Muscle of back (tissue), 11 donors: ENCODE measurements around the gene IL17RC. TPM values are rescaled to one million over a fixed set of nuclear protein-coding genes. Genes with fewer than 3 reads are reported as not detected.
"Not testable (repeated sequence)": the region's sequence is repeated elsewhere in the genome, so short reads cannot be mapped to it uniquely, and the experiment has no call there.

Experiments
- DNase-seq, 3 donors: peaks; one replicate each; pipeline versions ENCODE4 v3.0.0 to v3.0.0-alpha.2; 2013
- polyA plus RNA-seq, 10 donors: library from polyadenylated mRNA; unstranded; fragments of 120-200 nt; gene quantifications; one replicate each; pipeline ENCODE4 v1.2.1, GENCODE V29; 2013; ENCODE audit not compliant: insufficient read length in 10 of 10

Gene IL17RC
- polyA plus RNA-seq, 10 donors, result 15.2 to 37.4 (median 22.1) TPM

DNA sequence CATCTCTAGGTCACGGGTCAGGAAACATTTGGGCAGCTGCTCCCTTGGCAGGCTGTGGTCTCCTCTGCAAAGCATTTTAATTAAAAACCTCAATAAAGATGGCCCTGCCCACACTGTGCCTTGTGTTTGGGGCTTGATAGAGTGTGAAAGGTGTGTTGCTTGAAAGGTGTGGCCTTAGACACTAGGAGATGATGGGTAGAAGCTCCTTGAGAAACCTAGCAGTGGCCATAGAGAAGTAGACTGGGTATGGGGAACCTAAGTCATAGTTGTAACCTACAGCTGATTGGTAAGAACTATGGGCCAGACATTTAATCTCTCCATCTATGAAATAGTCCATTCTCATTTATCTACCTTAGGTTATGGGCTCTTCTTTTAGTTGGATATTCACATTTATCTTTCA lies 23.2 kb upstream of the IL17RC start:
- DNase-seq, result no peak

DNA sequence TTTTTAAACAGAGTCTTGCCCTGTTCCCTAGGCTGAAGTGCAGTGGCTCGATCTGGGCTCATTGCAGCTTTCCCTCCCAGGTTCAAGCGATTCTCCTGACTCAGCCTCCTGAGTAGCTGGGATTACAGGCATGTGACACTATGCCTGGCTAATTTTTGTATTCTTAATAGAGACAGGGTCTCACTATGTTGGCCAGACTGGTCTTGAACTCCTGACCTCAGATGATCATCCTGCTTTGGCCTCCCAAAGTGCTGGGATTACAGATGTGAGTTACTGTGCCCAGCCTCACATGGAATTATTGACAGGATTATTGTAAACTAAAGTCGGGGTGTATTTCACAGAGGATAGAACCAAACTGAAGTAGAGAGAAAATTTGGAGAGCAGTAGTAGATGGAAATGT lies 21.2 kb upstream of the IL17RC start:
- DNase-seq, result not testable (repeated sequence)

DNA sequence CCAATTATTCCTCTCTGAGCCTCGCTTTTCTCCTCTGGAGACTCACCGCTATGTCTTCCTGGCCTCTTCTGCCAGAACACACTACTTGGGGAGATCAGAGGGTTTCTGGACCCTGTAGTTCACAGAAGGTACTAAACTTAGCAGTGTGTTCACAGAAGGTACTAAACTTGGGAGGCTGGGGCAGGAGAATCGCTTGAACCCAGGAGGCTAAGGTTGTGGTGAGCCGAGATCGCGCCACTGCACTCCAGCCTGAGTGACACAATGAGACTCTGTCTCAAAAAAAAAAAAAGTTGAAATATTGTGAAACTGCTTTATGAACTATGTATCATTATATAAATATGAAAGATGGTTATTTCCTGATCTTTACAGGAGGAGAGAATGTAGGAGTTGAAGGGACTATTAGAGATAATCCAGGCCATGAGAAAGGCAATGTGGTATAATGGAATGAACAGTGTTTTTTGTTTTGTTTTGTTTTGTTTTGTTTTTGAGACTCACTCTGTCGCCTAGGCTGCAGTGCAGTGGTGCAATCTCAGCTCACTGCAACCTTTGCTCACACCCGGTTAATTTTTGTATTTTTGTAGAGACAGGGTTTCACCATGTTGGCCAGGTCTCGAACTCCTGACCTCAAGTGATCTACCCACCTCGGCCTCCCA lies 20.0 kb upstream of the IL17RC start:
- DNase-seq, result not testable (repeated sequence)

DNA sequence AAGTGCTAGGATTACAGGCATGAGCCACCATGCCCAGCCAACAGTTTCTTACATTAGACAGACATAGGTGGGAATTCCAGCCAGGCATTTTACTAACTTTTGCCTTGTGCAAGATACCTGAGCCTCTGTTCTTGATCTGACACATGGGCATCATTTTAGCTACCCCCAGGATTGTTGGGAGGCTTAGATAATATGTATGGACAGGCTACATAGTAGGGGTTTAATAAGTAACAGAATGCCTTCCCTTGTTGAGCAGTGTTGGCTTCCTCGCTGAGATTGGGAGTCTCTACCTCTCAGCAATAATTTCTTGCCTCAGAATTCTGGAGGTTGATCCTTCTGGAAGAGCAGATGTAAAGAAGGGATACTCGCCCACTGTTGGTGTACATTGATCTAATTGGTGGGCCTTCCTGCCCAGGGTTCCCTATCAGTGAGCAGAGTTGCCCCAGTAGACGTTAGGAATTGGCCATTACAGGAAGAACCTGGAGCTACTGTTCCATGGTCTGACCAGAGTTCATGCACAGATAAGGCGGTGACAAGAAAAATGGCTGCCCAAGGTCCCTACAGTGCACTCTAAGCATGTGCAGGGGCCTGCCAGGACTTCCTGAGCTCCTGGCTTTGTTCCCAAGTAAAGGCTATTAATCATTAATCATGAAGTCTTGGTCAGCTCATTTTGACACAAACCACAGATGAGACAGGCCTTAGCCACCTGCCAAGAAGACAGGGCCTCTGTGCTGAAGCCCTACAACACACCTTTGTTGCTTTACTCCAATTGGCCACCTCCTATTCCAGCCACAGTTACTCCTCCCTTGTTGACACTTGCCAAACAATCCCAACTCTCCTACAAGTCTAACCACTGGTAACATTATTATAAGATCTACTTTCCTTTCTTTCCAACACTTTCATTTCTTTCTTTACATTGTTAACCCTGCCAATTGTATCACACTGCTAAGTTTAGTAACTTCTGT lies 19.2 kb upstream of the IL17RC start:
- no peak for DNase-seq

DNA sequence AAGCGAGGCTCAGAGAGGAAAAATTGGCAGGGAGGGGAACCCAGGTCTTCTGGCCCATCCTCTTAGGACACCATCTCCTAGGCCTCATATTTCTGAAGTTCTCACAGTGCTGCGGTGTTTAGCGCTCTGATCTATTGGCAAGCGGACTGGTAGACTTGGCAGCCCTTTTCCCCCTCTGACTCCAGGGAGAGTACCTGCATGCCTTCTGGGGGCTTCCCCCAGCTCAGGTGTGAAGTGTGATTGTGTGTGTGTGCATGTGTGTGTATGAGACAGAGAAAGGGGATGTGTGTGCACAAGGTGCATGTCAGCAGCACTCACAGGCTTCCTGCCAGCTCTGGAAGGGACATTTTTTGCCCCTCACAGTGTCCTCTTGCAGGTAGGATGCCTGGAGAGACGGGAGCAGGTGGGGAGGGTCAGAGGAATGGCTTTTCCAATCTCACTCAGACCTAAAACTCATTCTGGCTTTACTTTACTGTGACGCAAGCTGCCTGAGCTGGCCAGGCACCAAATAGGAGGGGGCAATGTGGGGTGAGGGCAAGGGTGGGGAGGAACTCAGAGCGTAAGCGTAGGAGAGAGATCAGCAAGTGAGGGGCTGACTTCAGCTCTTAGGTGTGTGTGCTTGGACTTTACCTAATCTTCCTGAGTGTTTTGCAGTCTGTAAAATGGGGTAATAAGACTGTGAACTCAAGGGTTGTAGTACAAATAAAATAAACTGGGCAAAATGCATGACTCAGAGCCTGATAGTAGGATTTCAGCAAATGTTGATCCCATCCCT lies 18.2 kb upstream of the IL17RC start:
- DNase-seq, result no peak

DNA sequence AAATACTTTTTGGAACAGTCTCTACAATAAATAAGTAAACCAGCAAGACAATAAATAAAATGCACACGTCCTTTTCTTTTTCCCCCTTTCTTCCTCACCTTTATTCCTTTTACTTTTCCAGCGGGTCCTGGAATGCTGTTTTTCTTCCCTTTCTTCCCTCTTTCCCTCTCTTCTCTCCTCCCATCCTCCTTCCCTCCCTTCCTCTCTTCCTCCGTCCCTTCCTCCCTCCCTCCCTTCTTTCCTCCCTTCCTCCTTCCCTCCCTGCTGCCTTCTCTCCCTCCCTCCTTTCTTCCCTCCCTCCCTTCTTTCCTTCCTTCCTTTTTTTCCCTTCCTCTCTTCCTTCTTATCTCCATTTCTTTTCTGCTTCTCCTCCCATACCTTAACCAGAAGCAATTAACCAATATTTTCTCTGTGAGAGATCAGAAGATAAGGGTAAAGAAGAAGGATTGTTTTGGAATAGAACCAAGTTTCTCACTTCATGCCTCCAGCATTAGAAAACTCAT lies 17.6 kb upstream of the IL17RC start:
- DNase-seq, result no peak

DNA sequence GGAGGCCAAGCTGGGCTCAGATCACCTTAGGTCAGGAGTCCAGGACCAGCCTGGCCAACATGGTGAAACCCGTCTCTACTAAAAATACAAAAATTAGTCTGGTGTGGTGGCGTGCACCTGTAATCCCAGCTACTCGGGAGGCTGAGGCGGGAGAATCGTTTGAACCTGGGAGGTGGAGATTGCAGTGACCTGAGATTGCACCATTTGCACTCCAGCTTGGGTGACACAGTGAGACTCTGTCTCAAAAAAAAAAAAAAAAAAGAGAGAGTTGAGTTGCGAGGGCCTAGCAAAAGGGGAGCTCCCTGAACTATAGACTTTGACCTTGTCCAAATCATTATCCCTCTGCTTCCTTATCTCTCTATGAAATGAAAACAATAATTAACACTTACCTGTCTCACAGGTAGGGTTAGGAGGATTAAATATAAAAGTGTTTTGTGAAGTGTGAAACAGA lies 15.9 kb upstream of the IL17RC start:
- not testable (repeated sequence) for DNase-seq

DNA sequence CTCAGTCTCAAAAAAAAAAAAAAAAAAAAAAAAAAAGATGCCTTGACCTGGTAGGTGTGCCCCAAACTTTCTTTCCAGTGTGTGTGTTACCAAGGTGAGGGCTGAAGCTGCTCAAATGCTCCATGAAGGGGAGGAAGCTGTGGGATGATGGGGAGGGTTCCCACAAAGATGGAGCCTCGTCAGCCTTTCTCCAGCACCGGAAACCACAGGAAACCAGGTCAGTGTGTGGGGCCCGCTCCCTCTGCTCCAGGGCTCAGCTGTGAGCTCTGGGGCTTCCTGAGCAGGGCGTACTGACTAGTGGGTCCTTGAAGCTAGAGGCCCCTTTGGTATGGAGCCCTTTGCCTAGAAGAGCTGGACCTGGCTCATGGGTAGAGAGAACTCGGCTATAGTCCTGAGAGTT lies 14.9 kb upstream of the IL17RC start:
- DNase-seq, result no peak

DNA sequence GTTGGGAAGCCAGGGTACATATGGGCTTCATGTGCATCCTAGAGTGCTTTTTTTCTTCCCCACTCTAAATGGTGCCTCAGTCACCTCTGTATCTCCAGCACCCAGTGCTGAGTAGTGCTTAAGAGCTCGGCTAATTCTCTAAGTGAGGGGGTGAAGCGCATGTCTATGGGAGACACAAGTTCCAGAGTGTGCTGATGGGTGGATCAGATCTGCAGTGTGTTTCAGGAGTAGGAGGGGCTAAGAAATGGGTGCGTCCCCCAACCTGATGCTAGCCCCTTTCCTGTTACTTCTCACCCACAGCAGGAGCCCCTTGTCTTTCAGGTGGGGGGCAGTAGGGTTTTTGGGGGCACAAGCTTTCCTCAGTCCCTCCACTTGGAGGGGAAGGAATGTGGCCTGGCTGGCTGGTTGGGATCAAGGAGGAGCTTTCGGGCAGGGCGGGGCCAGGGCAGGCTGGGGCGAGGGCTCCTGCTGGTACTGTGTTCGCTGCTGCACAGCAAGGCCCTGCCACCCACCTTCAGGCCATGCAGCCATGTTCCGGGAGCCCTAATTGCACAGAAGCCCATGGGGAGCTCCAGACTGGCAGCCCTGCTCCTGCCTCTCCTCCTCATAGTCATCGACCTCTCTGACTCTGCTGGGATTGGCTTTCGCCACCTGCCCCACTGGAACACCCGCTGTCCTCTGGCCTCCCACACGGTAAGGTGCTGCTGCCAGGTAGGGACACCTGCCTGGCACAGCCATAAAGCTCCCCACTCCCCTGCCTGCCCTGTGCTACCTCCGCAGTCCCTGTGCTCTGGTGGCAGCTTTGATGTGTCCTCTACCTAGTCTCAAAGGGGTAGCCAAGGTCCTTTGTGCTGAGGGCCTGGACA lies 14.3 kb upstream of the IL17RC start, which contains the start of gene IL17RE:
TSS of gene IL17RE (plus strand) at position 477 of the 866 bp plus-strand sequence. CDS start at position 562, 85 bp downstream.
- DNase-seq, result no peak

DNA sequence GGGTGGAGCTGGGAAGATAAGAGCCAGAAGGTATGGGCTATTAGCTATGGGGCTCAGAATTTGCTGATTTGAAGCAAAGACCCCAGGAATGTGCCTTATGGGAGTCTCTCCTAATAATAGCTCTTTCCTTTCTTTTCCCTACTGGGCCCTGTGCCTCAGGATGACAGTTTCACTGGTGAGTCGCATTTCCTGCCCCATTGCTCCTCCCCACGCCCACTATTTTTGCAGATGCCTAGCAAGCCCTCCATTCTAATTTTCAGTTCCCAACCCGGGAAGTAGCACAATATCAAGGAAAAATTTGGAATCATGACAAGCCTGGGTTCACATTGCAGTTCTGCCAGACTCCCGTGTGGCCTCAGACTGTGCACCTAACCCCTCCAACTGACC lies 13.7 kb upstream of the IL17RC start:
- no peak for DNase-seq

DNA sequence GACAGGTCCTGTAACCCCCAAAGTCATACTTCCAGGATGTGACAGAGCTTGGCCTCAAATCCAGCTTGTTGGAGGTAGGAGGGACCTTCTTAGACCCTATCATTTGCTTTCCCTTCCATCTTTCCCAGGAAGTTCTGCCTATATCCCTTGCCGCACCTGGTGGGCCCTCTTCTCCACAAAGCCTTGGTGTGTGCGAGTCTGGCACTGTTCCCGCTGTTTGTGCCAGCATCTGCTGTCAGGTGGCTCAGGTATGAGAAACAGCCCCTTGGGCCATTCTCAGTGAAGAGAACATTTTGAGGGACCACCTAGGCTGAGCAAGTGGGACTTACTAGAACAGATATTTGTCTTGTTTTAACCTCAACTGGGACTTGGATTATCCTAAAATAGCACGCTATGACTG lies 13.0 kb upstream of the IL17RC start:
- DNase-seq, result no peak

DNA sequence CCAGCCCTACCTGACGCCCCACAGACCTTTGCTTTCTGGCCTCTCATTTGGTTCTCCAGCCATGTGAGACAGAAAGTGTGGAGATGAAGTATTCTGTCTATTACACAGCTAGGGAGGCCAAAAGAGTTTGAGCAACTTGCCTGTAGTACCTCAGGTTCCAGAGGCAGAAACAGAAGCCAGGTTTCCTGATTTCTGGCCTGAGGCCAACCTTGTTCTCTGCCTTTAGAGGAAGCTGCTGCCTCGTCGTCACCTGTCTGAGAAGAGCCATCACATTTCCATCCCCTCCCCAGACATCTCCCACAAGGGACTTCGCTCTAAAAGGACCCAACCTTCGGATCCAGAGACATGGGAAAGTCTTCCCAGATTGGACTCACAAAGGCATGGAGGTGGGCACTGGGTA lies 10.4 kb upstream of the IL17RC start:
- no peak for DNase-seq

DNA sequence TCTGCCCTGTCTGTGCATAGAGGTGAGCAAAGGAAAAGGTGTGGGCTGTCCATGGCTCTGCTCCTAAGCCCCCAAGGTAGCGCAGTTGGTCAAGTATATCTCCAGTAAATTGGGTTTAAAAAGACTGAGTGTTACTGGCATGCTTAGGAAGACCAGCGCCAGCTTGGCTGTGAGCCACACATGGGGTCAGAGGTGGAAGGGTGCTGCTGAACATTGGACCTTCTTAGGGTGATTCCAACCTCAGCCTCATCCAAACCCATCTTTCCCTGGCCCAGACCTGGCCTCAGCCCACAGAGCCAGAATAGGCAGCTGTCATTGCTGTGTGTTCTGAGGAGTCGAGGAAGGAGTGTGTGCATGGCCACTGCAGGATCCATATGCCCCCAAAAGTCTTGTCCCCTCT lies 8.6 kb upstream of the IL17RC start:
- no peak for DNase-seq

DNA sequence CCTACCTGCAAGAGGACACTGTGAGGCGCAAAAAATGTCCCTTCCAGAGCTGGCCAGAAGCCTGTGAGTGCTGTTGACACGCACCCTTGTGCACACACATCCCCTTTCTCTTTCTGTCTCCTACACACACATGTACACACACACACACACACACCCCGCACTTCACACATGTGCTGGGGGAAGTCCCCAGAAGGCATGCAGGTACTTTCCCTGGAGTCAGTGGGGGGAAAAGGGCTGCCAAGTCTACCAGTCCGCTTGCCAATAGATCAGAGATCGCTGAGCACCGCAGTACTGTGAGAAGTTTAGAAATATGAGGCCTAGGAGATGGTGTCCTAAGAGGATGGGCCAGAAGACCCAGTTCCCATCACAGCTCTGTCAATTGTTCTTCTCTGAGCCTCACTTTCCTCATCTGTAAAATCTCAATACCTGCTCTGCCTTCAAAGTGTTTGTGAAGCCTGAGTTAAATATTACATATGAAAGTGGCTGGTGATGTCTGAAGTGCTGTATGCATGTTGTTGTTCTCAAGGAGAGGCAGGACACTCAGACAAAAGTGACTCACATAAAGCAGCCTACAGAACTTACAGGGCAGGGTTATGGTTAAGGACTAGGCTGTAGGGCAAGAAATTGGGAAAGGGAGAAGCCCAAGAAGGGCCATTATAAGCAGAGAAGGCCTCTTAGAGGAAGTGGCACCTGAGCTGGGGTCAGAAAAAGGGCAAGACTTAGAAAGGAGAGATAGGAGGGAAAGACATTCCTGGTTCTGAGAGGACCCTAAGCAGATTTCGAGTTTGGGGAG lies 7.5 kb upstream of the IL17RC start:
- no peak for DNase-seq

DNA sequence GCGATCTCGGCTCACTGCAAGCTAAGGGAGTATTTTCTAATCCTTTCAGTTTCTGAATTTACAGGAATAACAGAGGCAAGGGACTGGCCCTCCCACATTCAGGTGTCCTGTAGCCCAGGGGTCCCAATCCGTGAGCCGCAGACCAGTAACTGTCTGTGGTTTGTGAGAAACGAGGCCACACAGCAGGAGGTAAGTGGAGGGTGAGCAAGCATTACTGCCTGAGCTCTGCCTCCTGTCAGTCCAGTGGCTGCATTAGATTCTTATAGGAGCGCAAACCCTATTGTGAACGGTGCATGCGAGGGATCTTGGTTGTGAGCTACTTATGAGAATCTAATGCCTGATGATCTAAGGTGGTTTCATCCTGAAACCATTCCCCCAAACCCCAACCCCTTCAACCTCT lies 5.0 kb upstream of the IL17RC start:
- DNase-seq, result no peak

DNA sequence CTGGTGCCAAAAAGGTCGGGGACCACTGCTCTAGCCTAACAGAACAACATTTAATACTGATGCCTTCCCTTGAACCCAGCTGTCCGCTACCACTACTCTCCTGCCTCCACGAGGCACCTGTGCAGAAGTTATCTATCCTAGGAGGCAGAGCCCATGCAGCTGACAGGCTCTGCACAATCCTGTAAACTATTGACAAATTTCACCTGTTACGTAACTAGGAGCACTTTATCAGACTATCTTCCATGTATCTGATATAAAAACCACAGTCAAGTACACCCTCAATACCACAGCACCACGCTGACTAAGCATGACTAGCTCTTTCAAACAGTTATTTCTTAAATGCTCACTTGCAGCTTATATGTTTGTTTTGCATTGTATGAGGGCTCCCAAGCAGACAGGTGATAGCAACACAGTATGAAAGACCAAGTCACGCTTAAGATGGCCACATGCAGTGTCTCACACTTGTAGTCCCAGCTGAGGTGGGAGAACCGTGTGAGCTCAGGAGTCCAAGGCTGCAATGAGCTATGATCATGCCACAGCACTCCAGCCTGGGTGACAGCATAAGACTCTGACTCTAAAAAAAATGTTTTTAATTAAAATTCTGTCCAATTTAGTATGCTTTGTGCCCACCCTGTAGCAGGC lies 4.5 kb upstream of the IL17RC start:
- DNase-seq, result no peak

DNA sequence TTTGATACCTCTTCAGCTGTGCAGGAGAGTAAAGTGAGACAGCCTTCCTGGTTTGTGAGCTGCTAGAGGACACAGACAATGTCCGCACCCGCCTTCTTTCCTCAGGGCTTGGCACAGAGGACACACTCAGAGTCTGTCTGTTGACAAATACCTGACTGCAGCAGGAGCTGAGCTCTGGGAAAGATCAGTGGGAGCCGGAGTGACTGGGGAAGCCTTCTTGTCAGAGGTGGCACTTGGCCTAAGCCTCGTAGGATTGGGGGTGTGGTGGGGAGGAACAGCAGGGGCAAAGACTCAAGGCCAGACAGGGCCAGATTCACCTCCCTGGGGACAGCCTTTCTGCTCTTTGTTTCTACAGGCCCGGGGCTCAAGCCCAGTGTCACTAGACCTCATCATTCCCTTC lies 3.3 kb upstream of the IL17RC start:
- no peak for DNase-seq

DNA sequence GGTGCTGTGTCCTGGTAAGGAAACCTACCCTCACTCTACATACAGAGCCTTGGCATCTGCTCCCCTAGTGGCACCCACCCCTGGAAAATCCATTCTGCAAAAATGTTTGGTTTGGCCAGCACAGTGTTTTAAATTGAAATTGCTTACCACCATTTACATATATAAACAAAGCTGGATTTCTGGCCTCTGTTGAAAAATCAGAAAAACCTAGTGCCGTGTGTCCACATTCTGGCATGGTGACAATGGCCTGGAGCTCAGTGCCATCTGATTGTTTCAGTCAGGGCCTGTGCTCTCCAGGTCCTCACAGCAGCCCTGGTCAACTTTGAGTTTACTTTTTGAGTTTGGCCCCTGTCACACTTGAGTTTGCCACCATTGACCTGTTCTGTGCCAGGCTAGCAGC lies 2.9 kb upstream of the IL17RC start:
- DNase-seq, result no peak

DNA sequence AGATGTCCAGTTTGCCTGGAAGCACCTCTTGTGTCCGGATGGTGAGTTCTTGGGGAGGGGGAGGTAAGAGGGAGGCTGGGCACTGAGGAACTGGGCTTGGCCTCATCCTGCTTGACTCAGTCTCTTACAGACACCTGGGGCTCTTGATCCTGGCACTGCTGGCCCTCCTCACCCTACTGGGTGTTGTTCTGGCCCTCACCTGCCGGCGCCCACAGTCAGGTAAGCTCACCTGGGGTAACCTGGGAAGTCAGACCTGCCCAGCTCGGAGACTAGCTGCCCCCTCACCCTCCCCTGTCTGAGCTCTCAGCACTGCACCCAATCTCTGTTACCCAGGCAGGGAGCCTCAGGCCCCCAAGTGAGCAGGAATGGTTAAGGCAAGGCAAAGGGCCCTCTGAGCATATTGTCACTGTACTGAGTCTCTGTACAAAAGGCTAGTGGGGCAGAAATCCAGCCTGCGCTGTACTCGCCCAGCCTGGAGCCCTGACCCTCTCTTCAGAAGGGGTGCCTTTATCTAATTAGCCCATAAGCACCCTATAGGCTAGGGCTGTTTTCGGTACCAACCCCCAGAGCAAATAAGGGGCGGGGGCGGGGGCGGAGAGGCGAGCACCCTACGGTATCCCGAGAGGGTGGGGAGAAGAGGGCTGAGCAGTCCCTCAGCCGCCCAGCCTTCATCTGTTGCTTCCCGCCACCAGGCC lies 2.2 kb upstream of the IL17RC start:
- DNase-seq, result no peak
